ENCODE results near the gene WNT1. TPM values are rescaled to one million over a fixed set of nuclear protein-coding genes. Genes with fewer than 3 reads are reported as not detected.

WNT1 gene
- total RNA-seq, 1 experiment from 2014 or later: not detected

GRCh38 chr12:49000346-49000745 is 22.2 kb downstream of the WNT1 start:
- no peak for DNase-seq (ENCODE audit: low spot score)

- DNase-seq (ENCODE audit: low spot score): no peak
These were observed 30.8 kb downstream of the WNT1 start for GRCh38 chr12:49008943-49009342.

GRCh38 chr12:49010092-49010668 is 32.1 kb downstream of the WNT1 start:
- DNase-seq (ENCODE audit: low spot score): no peak

GRCh38 chr12:49012739-49013138 is 34.6 kb downstream of the WNT1 start:
- DNase-seq (ENCODE audit: low spot score): no peak

- DNase-seq (ENCODE audit: low spot score): no peak
These were observed 35.3 kb downstream of the WNT1 start for GRCh38 chr12:49013428-49013827.

- DNase-seq (ENCODE audit: low spot score): no peak
These were observed 36.4 kb downstream of the WNT1 start for GRCh38 chr12:49014547-49014946.

GRCh38 chr12:49015196-49015595 is 37.1 kb downstream of the WNT1 start:
- DNase-seq (ENCODE audit: low spot score): no peak

GRCh38 chr12:49017891-49018260 is 39.8 kb downstream of the WNT1 start:
- peak; percentile 24 for DNase-seq (ENCODE audit: low spot score)

GRCh38 chr12:49018261-49019119 is 40.4 kb downstream of the WNT1 start, which contains the start of gene PRKAG1:
PRKAG1 (minus strand) TSS chr12:49018776; CDS start chr12:49018740, 36 bp downstream.
- peak; percentile 95 for DNase-seq (ENCODE audit: low spot score)

GRCh38 chr12:49019120-49019430 is 41.0 kb downstream of the WNT1 start:
- DNase-seq (ENCODE audit: low spot score): no peak

GRCh38 chr12:49019443-49020324 is 41.6 kb downstream of the WNT1 start:
- peak; percentile 24 for DNase-seq (ENCODE audit: low spot score)

GRCh38 chr12:49020441-49020840 is 42.3 kb downstream of the WNT1 start:
- DNase-seq (ENCODE audit: low spot score): no peak

- no peak for DNase-seq (ENCODE audit: low spot score)
These were observed 43.3 kb downstream of the WNT1 start for GRCh38 chr12:49021292-49021915.

GRCh38 chr12:49022558-49023178 is 44.5 kb downstream of the WNT1 start:
- DNase-seq (ENCODE audit: low spot score): no peak

- DNase-seq (ENCODE audit: low spot score): no peak
These were observed 45.7 kb downstream of the WNT1 start for GRCh38 chr12:49023812-49024211.

- no peak for DNase-seq (ENCODE audit: low spot score)
These were observed 46.4 kb downstream of the WNT1 start for GRCh38 chr12:49024543-49024942.

GRCh38 chr12:49025463-49025862 is 47.3 kb downstream of the WNT1 start:
- DNase-seq (ENCODE audit: low spot score): no peak

- no peak for DNase-seq (ENCODE audit: low spot score)
These were observed 48.0 kb downstream of the WNT1 start for GRCh38 chr12:49026101-49026500.

- no peak for DNase-seq (ENCODE audit: low spot score)
These were observed 48.8 kb downstream of the WNT1 start for GRCh38 chr12:49026678-49027480.

- DNase-seq (ENCODE audit: low spot score): no peak
These were observed 49.9 kb downstream of the WNT1 start for GRCh38 chr12:49027846-49028555.

Data from H4 (cell line).